Measurements from ENCODE around the gene SCAPER.

The SCAPER gene

GRCh38 chr15:76366714-76367113, 538.4 kb downstream of the SCAPER start:
- POLR2A ChIA-PET, result no interaction called here
- CTCF ChIA-PET, result interaction anchor here (0.6 to 0.7 kb wide), 3 partner anchors 183 to 534 kb away, joined by 3 read pairs; no protein-coding TSS in a partner anchor
- Histone ChIP-seq H3K4me3 (ENCODE audit: low read depth, low read length) (no peak overlapping the region), H3K4me1 (ENCODE audit: control insufficient read depth, insufficient read depth, low read length) (no peaks in the 10 kb centered on the region), H3K36me3 (ENCODE audit: control insufficient read depth in 2 of 2, insufficient read depth in 1 of 2, low read length in 2 of 2) (no peaks in the 10 kb centered on the region), H3K9me3 (ENCODE audit: control insufficient read depth, insufficient read depth, low read depth, low read length) (no peaks in the 10 kb centered on the region), H3K27ac (ENCODE audit: extremely low read depth, low read depth, low read length) (no peak overlapping the region)
- no peak for TF ChIP-seq PATZ1 (tag by site-specific recombination; IDR thresholded peaks at IDR 0.05)
- TF ChIP-seq ZNF133 (tag by site-specific recombination; IDR thresholded peaks at IDR 0.05), result peak; percentile 83
- no peak for TF ChIP-seq ZNF701 (tag by site-specific recombination; IDR thresholded peaks at IDR 0.05)
- no peak for TF ChIP-seq ZNF48 (tag by site-specific recombination; IDR thresholded peaks at IDR 0.05)

GRCh38 chr15:76363251-76363650, 541.9 kb downstream of the SCAPER start:
- no peaks in the 10 kb centered on the region for H3K36me3 ChIP-seq (ENCODE audit: control insufficient read depth in 2 of 2, insufficient read depth in 1 of 2, low read length in 2 of 2)
- H3K4me1 ChIP-seq (ENCODE audit: control insufficient read depth, insufficient read depth, low read length), result no peaks in the 10 kb centered on the region
- TF ChIP-seq ZNF335 (tag by site-specific recombination; conservative IDR thresholded peaks at IDR 0.05), result 0 out of 2 replicates have a peak, but pooled peaks have one; percentile 21
- no peak for TF ChIP-seq ZNF837 (tag by site-specific recombination; IDR thresholded peaks at IDR 0.05)
- no peak for TF ChIP-seq YY1 (tag by site-specific recombination; IDR thresholded peaks at IDR 0.05)
- no peak for TF ChIP-seq ZNF549 (tag by site-specific recombination; IDR thresholded peaks at IDR 0.05)
- ChIA-PET CTCF (no interaction called here), POLR2A (no interaction called here)
- H3K9me3 ChIP-seq (ENCODE audit: control insufficient read depth, insufficient read depth, low read depth, low read length), result no peaks in the 10 kb centered on the region
- no peak overlapping the region for H3K4me3 ChIP-seq (ENCODE audit: low read depth, low read length)
- H3K27ac ChIP-seq (ENCODE audit: extremely low read depth, low read depth, low read length), result no peak overlapping the region

- ChIA-PET CTCF (no interaction called here), POLR2A (no interaction called here)
- Histone ChIP-seq H3K4me3 (ENCODE audit: low read depth, low read length) (no peak overlapping the region), H3K36me3 (ENCODE audit: control insufficient read depth in 2 of 2, insufficient read depth in 1 of 2, low read length in 2 of 2) (no peaks in the 10 kb centered on the region), H3K27ac (ENCODE audit: extremely low read depth, low read depth, low read length) (no peak overlapping the region), H3K9me3 (ENCODE audit: control insufficient read depth, insufficient read depth, low read depth, low read length) (no peaks in the 10 kb centered on the region), H3K4me1 (ENCODE audit: control insufficient read depth, insufficient read depth, low read length) (no peaks in the 10 kb centered on the region)
- TF ChIP-seq ZNF513 (tag by site-specific recombination; IDR thresholded peaks at IDR 0.05), result peak; percentile 67
- 0 out of 2 replicates have a peak, but pooled peaks have one; percentile 16 for TF ChIP-seq ZNF335 (tag by site-specific recombination; conservative IDR thresholded peaks at IDR 0.05)
- TF ChIP-seq MEIS1 (CRISPR knock-in tag; IDR thresholded peaks at IDR 0.05; ENCODE audit: borderline replicate concordance), result no peak
These were observed 544.7 kb downstream of the SCAPER start for GRCh38 chr15:76360416-76360815.

- POLR2A ChIA-PET, result no interaction called here
- TF ChIP-seq PATZ1 (tag by site-specific recombination; IDR thresholded peaks at IDR 0.05), result no peak
- no peak for TF ChIP-seq ZNF600 (tag by site-specific recombination; IDR thresholded peaks at IDR 0.05)
- TF ChIP-seq BCL11B (tag by site-specific recombination; IDR thresholded peaks at IDR 0.05; ENCODE audit: low read depth), result no peak
- TF ChIP-seq ZNF639 (tag by site-specific recombination; IDR thresholded peaks at IDR 0.05), result no peak
- no peak for TF ChIP-seq ZNF677 (tag by site-specific recombination; IDR thresholded peaks at IDR 0.05)
- no peak for TF ChIP-seq ZNF449 (tag by site-specific recombination; IDR thresholded peaks at IDR 0.05)
- no peak for TF ChIP-seq ZBTB17 (tag by site-specific recombination; IDR thresholded peaks at IDR 0.05)
- no peak for TF ChIP-seq ZNF24 (tag by site-specific recombination; IDR thresholded peaks at IDR 0.05)
- no peak for TF ChIP-seq ZBTB7A (tag by site-specific recombination; IDR thresholded peaks at IDR 0.05; ENCODE audit: low read depth)
- TF ChIP-seq ZFP37 (tag by site-specific recombination; IDR thresholded peaks at IDR 0.05), result no peak
These were observed 546.0 kb downstream of the SCAPER start for GRCh38 chr15:76359152-76359551.

More at GRCh38 chr15:76359152-76359551, 546.0 kb downstream of the SCAPER start:
- Histone ChIP-seq H3K27ac (ENCODE audit: extremely low read depth, low read depth, low read length) (no peak overlapping the region), H3K4me1 (ENCODE audit: control insufficient read depth, insufficient read depth, low read length) (peaks cover 3% of the 10 kb centered on the region; the same call in 1 of the 2 replicates), H3K36me3 (ENCODE audit: control insufficient read depth in 2 of 2, insufficient read depth in 1 of 2, low read length in 2 of 2) (no peaks in the 10 kb centered on the region), H3K9me3 (ENCODE audit: control insufficient read depth, insufficient read depth, low read depth, low read length) (no peaks in the 10 kb centered on the region), H3K4me3 (ENCODE audit: low read depth, low read length) (no peak overlapping the region)
- CTCF ChIA-PET, result no interaction called here

Measured in HEK293 (cell line).